ENCODE results near the gene CYBC1. TPM values are rescaled to one million over a fixed set of nuclear protein-coding genes. Genes with fewer than 3 reads are reported as not detected.

CYBC1 gene
- total RNA-seq, 1 experiment from 2014 or later, result 84.5 TPM

DNA sequence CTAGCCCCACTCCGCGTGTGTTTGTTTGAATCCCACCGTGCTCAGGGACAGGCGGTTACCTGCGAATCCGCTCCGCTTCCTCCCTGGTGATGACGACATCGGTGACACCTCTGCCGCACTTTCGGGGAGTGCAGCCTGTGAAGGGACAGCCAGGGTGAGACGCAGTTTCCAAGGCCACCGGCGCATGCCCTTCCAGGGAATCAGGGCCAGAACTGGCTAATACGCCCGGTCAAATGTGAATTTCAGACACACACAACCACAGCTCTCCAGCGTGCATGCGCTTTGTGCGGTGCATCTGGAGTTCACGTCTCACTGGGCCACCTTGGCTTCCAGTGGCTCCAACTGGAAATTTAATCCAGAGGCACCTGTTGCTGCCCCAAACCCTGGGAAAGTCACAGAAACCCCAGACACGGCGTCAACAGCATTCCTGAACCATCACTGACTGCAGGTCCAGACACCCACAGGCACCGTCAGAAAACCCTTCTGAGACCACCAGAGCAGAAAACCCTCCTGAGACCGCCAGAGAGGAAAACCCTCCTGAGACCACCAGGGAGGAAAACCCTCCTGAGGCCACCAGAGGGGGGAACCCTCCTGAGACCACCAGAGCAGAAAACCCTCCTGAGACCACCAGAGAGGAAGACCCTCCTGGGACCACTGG, 39.0 kb downstream of the CYBC1 start:
- Histone ChIP-seq H3K27me3 (no peaks in the 10 kb centered on the region), H3K4me3 (no peak overlapping the region), H3K9me3 (no peaks in the 10 kb centered on the region), H3K36me3 (no peaks in the 10 kb centered on the region)
- no peak for DNase-seq

DNA sequence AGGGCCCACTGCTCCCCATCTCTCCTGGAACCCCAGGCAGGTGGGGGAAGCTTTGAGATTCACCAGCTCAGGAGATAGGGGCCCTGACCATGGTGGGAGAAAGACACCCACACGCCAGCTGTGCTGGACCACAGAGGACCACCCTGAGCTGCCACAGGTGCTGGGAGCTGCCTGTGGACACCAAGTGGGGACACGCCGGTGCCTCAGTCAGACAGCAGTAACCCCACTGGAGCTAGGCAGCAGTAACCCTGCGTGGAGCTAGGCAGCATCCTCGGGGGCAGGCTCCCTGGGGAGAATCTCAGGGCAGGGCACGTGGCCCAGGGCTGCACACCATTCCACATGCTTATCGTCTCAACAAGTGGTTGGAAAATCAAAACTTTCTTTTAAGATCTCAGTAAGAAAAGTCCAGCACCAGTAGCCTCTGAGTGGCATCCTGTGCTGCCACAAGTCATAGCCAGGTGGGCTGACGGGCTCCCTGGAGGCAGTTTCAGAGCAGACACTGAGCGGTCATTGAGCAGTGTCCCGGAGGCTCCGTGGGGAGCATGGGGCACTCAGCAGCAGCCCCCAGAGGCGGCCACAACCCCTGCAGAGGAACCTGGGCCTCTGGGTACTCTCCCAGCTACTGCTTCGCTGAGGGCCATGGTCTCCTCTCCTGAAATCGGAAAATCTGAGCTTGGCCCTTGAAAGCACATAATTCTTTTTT, 40.4 kb downstream of the CYBC1 start:
- Histone ChIP-seq H3K36me3 (no peaks in the 10 kb centered on the region), H3K27me3 (no peaks in the 10 kb centered on the region), H3K9me3 (no peaks in the 10 kb centered on the region), H3K4me3 (no peak overlapping the region)
- no peak for DNase-seq

DNA sequence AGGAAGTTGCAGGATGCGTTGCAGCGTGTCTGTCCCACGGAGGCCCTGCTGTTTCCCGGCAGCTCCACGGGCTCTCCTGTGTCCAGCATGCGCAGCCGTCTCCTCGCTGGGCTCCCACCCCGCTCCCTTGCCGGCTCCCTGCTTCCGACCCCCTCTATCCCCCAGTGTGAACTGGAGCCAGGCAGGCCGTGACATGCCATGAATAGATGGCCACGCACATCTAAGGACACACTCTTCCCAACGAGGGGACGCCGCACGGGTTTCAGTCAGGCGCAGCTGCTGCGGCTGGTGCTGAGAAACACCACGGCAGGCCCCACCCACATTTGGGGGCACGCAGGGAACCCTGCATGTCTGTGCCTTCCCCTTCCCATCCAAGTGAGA, 41.6 kb downstream of the CYBC1 start:
- Histone ChIP-seq H3K27me3 (no peaks in the 10 kb centered on the region), H3K9me3 (no peaks in the 10 kb centered on the region), H3K36me3 (no peaks in the 10 kb centered on the region), H3K4me3 (no peak overlapping the region)
- DNase-seq, result no peak

DNA sequence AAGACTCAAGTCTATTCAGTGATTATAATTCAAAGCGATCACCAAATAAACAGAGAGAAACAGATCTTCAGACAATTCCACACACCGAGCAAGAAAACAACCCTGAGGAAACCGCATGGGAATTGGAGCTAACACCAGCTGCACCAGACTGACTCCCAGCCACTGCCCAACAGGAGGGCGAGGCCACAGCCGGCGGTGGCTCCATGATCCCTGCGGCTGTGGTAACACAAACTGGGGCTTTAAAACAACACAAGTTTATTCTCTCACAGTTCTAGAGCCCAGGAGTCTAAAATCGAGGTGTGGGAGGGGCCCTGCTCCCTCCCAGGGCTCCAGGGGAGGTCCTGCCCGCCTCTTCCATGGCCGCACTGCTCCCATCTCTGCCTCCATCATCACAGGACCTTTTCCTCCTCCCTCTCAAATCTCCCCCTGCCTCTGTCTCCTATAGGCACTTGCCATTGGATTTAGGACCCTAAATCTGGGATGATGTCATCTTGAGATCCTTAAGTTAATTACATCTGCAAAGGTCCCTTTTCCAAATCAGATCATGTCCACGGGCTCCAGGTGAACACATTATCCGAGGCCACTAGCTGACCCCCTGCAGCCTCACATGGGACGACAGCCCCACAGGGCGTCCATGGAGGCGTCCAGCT, 42.1 kb downstream of the CYBC1 start:
- H3K9me3 ChIP-seq, result no peaks in the 10 kb centered on the region
- H3K36me3 ChIP-seq, result no peaks in the 10 kb centered on the region
- no peak for DNase-seq
- H3K4me3 ChIP-seq, result no peak overlapping the region
- H3K27me3 ChIP-seq, result no peaks in the 10 kb centered on the region

DNA sequence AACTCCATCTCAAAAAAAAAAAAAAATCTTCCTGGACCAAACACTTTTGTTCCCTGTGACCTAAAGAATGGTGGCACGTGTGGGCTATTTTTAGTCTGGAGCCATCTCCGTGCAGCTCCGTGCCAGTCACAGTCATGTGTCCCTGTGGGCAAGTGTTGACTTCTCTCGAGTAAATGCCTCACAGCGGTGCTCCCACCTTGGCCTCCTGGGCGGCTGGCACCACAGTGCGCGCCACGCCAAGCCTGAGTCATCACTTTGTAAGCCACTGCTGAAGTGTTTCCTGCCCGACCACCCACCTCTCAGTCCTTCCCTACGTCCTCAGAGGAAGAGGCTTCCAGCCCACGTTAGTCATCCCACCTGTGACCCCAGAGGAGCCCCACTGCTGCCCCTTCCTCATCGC, 43.3 kb downstream of the CYBC1 start:
- H3K9me3 ChIP-seq, result no peaks in the 10 kb centered on the region
- H3K27me3 ChIP-seq, result no peaks in the 10 kb centered on the region
- no peak overlapping the region for H3K4me3 ChIP-seq
- DNase-seq, result peak; percentile 73
- H3K36me3 ChIP-seq, result no peaks in the 10 kb centered on the region

DNA sequence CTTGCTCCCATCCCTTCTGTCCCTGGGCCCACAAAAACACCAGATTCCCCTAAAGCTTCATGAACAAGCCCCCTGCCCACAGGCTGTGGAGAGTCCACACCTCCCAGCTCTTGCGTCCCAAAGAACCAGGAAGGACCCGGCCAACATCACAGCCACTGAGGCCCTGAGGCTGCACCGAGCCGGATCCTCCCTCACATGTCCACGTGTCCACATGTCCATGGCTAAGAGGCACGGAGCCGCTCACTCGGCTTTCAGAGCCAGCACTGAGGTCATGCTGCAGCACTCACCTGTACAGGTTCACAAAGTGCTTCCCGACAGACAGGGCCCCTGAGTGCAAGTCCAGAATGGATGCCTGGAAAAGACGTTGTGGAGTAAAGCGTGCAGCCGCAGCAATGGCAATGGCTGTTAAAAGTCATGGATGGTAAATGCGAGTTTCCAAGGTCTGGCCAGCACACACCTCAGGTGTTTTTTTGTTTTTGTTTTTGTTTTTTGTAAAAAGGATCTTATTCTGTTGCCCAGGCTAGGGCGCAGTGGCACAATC, 44.4 kb downstream of the CYBC1 start:
- Histone ChIP-seq H3K36me3 (peaks cover 3% of the 10 kb centered on the region; the same call in 1 of the 2 replicates), H3K27me3 (no peaks in the 10 kb centered on the region), H3K9me3 (no peaks in the 10 kb centered on the region), H3K4me3 (no peak overlapping the region)
- DNase-seq, result no peak

DNA sequence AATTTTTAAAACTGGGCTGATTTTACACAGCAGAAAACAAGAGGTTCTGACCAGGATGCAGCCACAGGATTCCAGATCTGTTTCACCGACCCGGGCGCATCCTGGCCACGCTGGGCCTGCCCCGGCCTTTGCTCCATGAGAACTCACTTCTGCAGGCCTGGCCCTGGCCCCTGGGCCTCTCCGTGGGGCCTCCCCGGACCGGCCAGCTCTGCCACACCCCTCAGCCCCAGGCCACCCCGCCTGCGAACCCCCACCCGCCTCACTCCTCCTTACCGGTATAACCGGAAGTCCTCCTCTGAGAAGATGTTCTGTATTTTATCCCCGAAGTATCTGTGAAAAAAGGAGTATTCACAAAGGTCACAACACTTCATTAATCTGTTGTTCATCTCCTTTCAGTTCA, 45.5 kb downstream of the CYBC1 start:
- Histone ChIP-seq H3K9me3 (no peaks in the 10 kb centered on the region), H3K4me3 (no peak overlapping the region), H3K27me3 (no peaks in the 10 kb centered on the region), H3K36me3 (peaks cover 5% of the 10 kb centered on the region; the same call in 1 of the 2 replicates)
- DNase-seq, result no peak

DNA sequence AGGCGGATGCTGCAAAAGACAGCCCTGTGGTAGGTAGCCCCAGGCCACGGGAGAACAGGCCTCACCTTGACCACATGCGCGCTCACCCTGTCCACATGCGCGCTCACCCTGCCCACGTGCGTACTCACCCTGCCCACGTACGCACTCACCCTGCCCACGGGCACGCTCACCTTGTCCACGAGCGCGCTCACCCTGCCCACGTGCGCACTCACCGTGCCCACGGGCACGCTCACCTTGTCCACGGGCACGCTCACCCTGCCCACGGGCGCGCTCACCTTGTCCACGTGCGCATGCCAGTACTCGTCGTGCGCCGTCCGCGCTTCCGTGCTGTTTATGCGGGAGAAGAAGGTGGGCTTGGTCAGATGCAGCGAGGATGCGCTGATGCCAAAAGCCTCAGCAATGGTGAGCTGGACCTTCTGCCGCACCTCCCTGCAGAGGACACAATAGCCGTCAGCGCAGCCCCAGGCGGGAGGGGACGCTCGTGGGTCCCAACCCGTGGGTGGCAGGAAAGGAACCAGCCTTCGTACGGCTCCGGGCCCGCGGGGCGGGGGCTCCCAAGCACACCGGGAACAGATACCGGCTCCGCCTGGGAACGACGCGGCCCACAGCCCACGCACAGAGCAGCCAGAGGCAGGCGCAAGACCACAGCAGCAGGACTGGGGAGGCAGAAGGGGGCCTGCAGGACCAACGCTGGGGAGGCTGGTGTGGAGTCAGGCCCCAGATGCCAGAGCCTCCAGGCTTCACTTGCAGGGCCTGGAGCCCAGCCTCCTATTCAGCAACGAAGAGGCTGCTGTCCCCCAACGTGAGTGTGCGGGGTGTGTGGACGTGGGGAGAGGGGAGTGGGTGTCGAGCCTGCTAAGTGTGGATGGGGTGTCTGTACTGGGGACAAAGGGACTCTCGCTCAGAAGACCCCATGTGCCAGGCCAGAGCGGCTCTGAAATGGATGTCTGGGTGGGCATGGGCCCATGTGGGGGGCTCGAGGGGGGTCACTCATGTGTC, 46.6 kb downstream of the CYBC1 start:
- Histone ChIP-seq H3K9me3 (no peaks in the 10 kb centered on the region), H3K4me3 (no peak overlapping the region), H3K27me3 (no peaks in the 10 kb centered on the region), H3K36me3 (peaks cover 5% of the 10 kb centered on the region; the same call in 1 of the 2 replicates)
- no peak for DNase-seq

DNA sequence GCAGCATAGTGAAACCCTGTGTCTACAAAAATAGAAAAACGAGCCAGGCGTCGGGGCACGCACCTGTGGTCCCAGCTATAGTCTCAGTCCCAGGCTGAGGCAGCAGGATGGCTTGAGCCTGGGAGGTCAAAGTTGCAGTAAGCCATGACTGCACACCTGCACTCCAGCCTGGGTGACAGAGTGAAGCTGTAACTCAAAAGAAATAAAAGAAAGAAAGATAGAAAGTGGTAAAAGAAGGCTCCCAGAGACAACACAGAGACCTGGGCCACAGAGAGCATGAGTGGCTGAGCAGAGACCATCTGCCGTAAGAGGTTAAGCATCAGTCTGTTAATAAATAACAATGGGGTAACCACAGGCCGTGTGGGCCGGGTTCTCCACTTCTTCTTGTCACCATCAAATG, 47.7 kb downstream of the CYBC1 start:
- no peaks in the 10 kb centered on the region for H3K27me3 ChIP-seq
- no peaks in the 10 kb centered on the region for H3K9me3 ChIP-seq
- no peak for DNase-seq
- H3K4me3 ChIP-seq, result no peak overlapping the region
- H3K36me3 ChIP-seq, result peaks cover 5% of the 10 kb centered on the region; the same call in 1 of the 2 replicates

DNA sequence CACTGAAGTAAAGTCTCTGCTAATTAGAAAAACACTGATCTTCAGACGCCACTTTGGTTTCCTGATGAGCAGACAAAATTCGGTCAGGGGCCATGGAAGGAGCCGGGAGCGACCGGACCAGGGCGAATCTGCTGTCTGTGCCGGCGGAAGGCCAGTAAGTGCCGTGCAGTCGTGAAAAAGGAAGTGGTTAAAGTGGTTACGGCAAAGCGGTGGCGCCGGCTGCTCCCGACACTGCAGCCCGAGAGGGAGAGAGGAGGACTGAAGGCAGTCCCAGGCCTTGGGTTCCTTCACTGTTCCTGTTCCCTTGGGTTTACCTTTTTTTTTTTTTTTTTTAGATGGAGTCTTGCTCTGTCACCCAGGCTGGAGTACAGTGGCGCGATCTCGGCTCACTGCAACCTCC, 49.7 kb downstream of the CYBC1 start:
- DNase-seq, result no peak
- H3K27me3 ChIP-seq, result no peaks in the 10 kb centered on the region
- peaks cover 5% of the 10 kb centered on the region for H3K36me3 ChIP-seq

GRCh38 chr17:82400206-82400605, 50.3 kb downstream of the CYBC1 start:
- DNase-seq, result no peak
- Histone ChIP-seq H3K9me3 (no peaks in the 10 kb centered on the region), H3K36me3 (peaks cover 5% of the 10 kb centered on the region), H3K27me3 (no peaks in the 10 kb centered on the region), H3K4me3 (no peak overlapping the region)

More for the DNA sequence above, 49.7 kb downstream of the CYBC1 start:
- Histone ChIP-seq H3K9me3 (no peaks in the 10 kb centered on the region), H3K4me3 (no peak overlapping the region)

DNA sequence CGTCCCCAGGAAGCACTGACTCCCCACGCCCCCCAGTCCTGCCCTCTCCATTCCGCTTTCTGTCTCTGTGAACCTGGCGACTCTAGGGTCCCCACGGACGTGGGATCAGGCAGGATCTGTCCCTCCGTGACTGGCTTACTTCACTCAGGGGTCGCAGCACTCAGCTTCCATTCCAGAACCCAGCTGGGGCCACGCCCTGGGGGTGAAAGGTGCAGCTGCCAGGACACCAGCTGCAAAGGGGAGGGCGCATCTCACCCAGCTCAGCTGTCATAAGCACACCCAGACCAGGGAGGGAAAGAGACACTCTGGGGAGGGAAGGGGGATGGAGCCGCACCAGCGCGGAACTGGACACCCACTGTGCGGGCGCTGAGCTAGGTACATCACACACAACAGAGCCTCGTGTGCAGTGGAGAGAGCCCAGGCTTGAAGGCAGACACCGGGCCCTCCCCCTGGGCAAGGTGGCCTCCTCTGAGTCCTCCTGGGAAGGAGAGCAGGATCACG, 50.9 kb downstream of the CYBC1 start:
- Histone ChIP-seq H3K36me3 (peaks cover 5% of the 10 kb centered on the region), H3K27me3 (no peaks in the 10 kb centered on the region), H3K4me3 (no peak overlapping the region), H3K9me3 (no peaks in the 10 kb centered on the region)
- DNase-seq, result peak; percentile 28

DNA sequence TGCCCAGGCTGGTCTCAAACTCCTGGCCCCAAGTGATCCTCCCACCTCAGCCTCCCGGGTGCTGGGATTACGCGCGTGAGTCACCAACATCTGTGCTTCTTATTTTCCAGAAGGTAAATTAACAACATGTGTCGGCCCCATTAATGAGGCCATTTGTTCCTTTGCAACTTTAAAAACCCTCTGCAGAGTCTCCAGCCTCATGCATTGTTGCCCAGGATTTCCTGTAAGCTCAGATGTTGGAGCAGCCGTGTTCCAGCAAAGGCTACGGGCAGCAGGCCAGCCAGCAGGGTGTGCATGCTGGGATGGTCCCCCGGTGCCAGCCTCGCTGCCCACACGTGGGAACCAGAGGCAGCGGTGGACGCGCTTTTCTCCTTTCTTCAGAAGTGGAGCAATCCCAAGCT, 51.5 kb downstream of the CYBC1 start:
- peak; percentile 94 for DNase-seq
- no peaks in the 10 kb centered on the region for H3K9me3 ChIP-seq
- H3K4me3 ChIP-seq, result no peak overlapping the region
- no peaks in the 10 kb centered on the region for H3K27me3 ChIP-seq
- H3K36me3 ChIP-seq, result peaks cover 5% of the 10 kb centered on the region

- DNase-seq, result no peak
- Histone ChIP-seq H3K9me3 (no peaks in the 10 kb centered on the region), H3K4me3 (no peak overlapping the region), H3K27me3 (no peaks in the 10 kb centered on the region), H3K36me3 (peaks cover 5% of the 10 kb centered on the region)
These were observed 52.9 kb downstream of the CYBC1 start for GRCh38 chr17:82397449-82398335.

- Histone ChIP-seq H3K9me3 (no peaks in the 10 kb centered on the region), H3K36me3 (peaks cover 5% of the 10 kb centered on the region), H3K27me3 (no peaks in the 10 kb centered on the region), H3K4me3 (no peak overlapping the region)
- DNase-seq, result peak; percentile 68
These were observed 53.7 kb downstream of the CYBC1 start for GRCh38 chr17:82396601-82397435.
